NCI-H2227 (cell line): ENCODE measurements around the gene MEN1.

Experiments used
- DNase-seq: peaks from one replicate; lab custom pipeline; 2025; ENCODE audit not compliant: unreplicated experiment; lab: John Stamatoyannopoulos, UW

The MEN1 gene

GRCh38 chr11:64788321-64789215, 21.8 kb downstream of the MEN1 start:
- no peak for DNase-seq

GRCh38 chr11:64787526-64788320, 22.6 kb downstream of the MEN1 start:
- peak; percentile 34 for DNase-seq

GRCh38 chr11:64786308-64786707, 24.0 kb downstream of the MEN1 start:
- DNase-seq, result no peak

- no peak for DNase-seq
These were observed 25.4 kb downstream of the MEN1 start for GRCh38 chr11:64784813-64785581.

- peak; percentile 100 for DNase-seq
These were observed 31.7 kb downstream of the MEN1 start, which contains the start of gene SF1 for GRCh38 chr11:64778473-64779298. Gene SF1, minus strand, starts transcription at chr11:64778542. Its CDS starts 150 bp downstream, at chr11:64778392.

- DNase-seq, result no peak
These were observed 32.2 kb downstream of the MEN1 start for GRCh38 chr11:64778223-64778472.

- DNase-seq, result peak; percentile 93
These were observed 32.7 kb downstream of the MEN1 start for GRCh38 chr11:64777449-64778222.

- no peak for DNase-seq
These were observed 33.5 kb downstream of the MEN1 start for GRCh38 chr11:64776875-64777274.

- DNase-seq, result no peak
These were observed 33.9 kb downstream of the MEN1 start for GRCh38 chr11:64776425-64776824.

GRCh38 chr11:64774144-64774543, 36.2 kb downstream of the MEN1 start:
- no peak for DNase-seq

GRCh38 chr11:64772303-64773018, 37.9 kb downstream of the MEN1 start:
- DNase-seq, result no peak

- DNase-seq, result no peak
These were observed 38.5 kb downstream of the MEN1 start for GRCh38 chr11:64771861-64772260.

GRCh38 chr11:64770120-64770519, 40.2 kb downstream of the MEN1 start:
- DNase-seq, result no peak

- DNase-seq, result no peak
These were observed 41.1 kb downstream of the MEN1 start for GRCh38 chr11:64769283-64769682.

GRCh38 chr11:64768300-64768694, 42.1 kb downstream of the MEN1 start:
- no peak for DNase-seq

- peak; percentile 82 for DNase-seq
These were observed 42.7 kb downstream of the MEN1 start for GRCh38 chr11:64767344-64768299.

- no peak for DNase-seq
These were observed 43.5 kb downstream of the MEN1 start for GRCh38 chr11:64766881-64767280.
